Measurements from ENCODE around the gene DSCAM. TPM values are rescaled to one million over a fixed set of nuclear protein-coding genes. Genes with fewer than 3 reads are reported as not detected.

DSCAM gene
- total RNA-seq, 1 experiment from 2014 or later: not detected

DNA sequence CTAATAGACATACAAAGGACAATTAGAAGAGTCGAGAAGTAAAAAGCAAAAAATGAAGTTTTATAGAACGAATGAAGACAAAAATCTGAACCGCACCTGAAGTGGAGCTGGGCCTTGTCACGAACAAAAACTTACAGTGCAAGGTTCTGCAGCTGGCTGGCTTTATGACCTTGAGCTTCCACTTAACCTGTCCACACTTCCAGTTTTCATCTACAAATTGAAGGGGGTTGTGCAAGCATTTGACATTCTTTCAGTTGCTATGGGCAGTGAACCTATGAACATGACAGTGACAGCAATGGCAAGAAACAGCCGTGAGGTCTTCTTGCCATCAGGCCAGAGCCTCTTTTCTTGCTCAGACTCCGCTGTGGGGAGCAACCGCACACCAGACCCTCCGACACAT is 93.2 kb downstream of the DSCAM start:
- H3K9ac ChIP-seq (ENCODE audit: low read length): no peak overlapping the region
- BruUV-seq (replicated peaks): no TSS peak
- no peaks in the 10 kb centered on the region for H3K27me3 ChIP-seq (ENCODE audit: insufficient read depth, low read length)
- ChIA-PET POLR2A (no interaction called here), CTCF (no interaction called here), RAD21 (ENCODE audit: low non-redundant PET in 1 of 2, low total read pairs in 2 of 2, uncharacterized antibody in 2 of 2, unreplicated experiment in 2 of 2) (no interaction called here)
- intact Hi-C loops (cut with micrococcal nuclease): no loop called here
- H3K4me2 ChIP-seq (ENCODE audit: low read length): no peak overlapping the region
- ATAC-seq: no peak
- no peaks in the 10 kb centered on the region for H3K4me1 ChIP-seq (ENCODE audit: control insufficient read depth in 1 of 2, insufficient read depth in 2 of 2, low read length in 2 of 2)
- DNase-seq (ENCODE audit: low read depth, low spot score): no peak
- TF ChIP-seq ZFX (IDR thresholded peaks at IDR 0.05) (no peak), SIN3A (IDR thresholded peaks at IDR 0.05; ENCODE audit: low read depth) (no peak), SRF (IDR thresholded peaks at IDR 0.05; ENCODE audit: low read depth) (no peak), ELF1 (IDR thresholded peaks at IDR 0.05; ENCODE audit: borderline replicate concordance, low read depth) (no peak), TCF7L2 (IDR thresholded peaks at IDR 0.05; ENCODE audit: borderline replicate concordance, extremely low read depth, insufficient read depth, insufficient read length) (no peak), POLR2AphosphoS5 (IDR thresholded peaks at IDR 0.05; ENCODE audit: low read depth, low read length) (no peak), EZH2phosphoT487 (IDR thresholded peaks at IDR 0.05; ENCODE audit: borderline replicate concordance) (no peak), EGR1 (IDR thresholded peaks at IDR 0.05; ENCODE audit: low read depth) (no peak), RAD21 (IDR thresholded peaks at IDR 0.05; ENCODE audit: low read depth) (no peak), CBX3 (IDR thresholded peaks at IDR 0.05; ENCODE audit: low read depth) (no peak), CEBPB (IDR thresholded peaks at IDR 0.05; ENCODE audit: low read depth) (no peak), FOSL1 (IDR thresholded peaks at IDR 0.05; ENCODE audit: low read depth) (no peak), YY1 (IDR thresholded peaks at IDR 0.05; ENCODE audit: extremely low read depth, insufficient replicate concordance, low read depth, low read length) (no peak), POLR2A (IDR thresholded peaks at IDR 0.05; ENCODE audit: borderline replicate concordance, extremely low read depth, insufficient read depth, insufficient read length) (no peak), JUND (IDR thresholded peaks at IDR 0.05) (no peak)
- TF ChIP-seq, protein P1, sequence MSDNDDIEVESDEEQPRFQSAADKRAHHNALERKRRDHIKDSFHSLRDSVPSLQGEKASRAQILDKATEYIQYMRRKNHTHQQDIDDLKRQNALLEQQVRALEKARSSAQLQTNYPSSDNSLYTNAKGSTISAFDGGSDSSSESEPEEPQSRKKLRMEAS (IDR thresholded peaks at IDR 0.05): no peak
- TF ChIP-seq, protein P2, sequence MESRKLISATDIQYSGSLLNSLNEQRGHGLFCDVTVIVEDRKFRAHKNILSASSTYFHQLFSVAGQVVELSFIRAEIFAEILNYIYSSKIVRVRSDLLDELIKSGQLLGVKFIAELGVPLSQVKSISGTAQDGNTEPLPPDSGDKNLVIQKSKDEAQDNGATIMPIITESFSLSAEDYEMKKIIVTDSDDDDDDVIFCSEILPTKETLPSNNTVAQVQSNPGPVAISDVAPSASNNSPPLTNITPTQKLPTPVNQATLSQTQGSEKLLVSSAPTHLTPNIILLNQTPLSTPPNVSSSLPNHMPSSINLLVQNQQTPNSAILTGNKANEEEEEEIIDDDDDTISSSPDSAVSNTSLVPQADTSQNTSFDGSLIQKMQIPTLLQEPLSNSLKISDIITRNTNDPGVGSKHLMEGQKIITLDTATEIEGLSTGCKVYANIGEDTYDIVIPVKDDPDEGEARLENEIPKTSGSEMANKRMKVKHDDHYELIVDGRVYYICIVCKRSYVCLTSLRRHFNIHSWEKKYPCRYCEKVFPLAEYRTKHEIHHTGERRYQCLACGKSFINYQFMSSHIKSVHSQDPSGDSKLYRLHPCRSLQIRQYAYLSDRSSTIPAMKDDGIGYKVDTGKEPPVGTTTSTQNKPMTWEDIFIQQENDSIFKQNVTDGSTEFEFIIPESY (IDR thresholded peaks at IDR 0.05; ENCODE audit: extremely low read depth, insufficient replicate concordance, low read length): no peak
- TF ChIP-seq, protein P3, sequence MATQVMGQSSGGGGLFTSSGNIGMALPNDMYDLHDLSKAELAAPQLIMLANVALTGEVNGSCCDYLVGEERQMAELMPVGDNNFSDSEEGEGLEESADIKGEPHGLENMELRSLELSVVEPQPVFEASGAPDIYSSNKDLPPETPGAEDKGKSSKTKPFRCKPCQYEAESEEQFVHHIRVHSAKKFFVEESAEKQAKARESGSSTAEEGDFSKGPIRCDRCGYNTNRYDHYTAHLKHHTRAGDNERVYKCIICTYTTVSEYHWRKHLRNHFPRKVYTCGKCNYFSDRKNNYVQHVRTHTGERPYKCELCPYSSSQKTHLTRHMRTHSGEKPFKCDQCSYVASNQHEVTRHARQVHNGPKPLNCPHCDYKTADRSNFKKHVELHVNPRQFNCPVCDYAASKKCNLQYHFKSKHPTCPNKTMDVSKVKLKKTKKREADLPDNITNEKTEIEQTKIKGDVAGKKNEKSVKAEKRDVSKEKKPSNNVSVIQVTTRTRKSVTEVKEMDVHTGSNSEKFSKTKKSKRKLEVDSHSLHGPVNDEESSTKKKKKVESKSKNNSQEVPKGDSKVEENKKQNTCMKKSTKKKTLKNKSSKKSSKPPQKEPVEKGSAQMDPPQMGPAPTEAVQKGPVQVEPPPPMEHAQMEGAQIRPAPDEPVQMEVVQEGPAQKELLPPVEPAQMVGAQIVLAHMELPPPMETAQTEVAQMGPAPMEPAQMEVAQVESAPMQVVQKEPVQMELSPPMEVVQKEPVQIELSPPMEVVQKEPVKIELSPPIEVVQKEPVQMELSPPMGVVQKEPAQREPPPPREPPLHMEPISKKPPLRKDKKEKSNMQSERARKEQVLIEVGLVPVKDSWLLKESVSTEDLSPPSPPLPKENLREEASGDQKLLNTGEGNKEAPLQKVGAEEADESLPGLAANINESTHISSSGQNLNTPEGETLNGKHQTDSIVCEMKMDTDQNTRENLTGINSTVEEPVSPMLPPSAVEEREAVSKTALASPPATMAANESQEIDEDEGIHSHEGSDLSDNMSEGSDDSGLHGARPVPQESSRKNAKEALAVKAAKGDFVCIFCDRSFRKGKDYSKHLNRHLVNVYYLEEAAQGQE (IDR thresholded peaks at IDR 0.05; ENCODE audit: low read depth): no peak
- H3K4me3 ChIP-seq (replicated peaks in 1 of 2; ENCODE audit: low read depth in 1 of 2, low read length in 2 of 2): no peak overlapping the region
- peaks cover 9 to 36% of the 10 kb centered on the region in 2 experiments; a peak in 2 of 4 replicates for H3K9me3 ChIP-seq (ENCODE audit: control insufficient read depth in 1 of 2, insufficient read depth in 1 of 2, low read depth in 1 of 2, low read length in 2 of 2)
- H3K36me3 ChIP-seq (ENCODE audit: control insufficient read depth in 1 of 2, insufficient read depth in 2 of 2, low read length in 2 of 2): no peaks in the 10 kb centered on the region
- no peaks in the 10 kb centered on the region for H3K79me2 ChIP-seq (ENCODE audit: insufficient read depth, low read length)
- H4K20me1 ChIP-seq (ENCODE audit: insufficient read depth): no peaks in the 10 kb centered on the region
- H3K9me2 ChIP-seq (ENCODE audit: insufficient read depth): no peaks in the 10 kb centered on the region
- no peak overlapping the region for H3K27ac ChIP-seq (ENCODE audit: low read depth, low read length)
- H2AFZ ChIP-seq (ENCODE audit: low read depth, low read length, poor library complexity, severe bottlenecking): no peak overlapping the region

Data from HCT116 (cell line).